ENCODE results near the gene RAB3C.

RAB3C gene

GRCh38 chr5:58891971-58892343 is 309.1 kb downstream of the RAB3C start:
- DNase-seq (ENCODE audit: low read depth): no peak
- no peak for TF ChIP-seq CTCF (conservative IDR thresholded peaks at IDR 0.05; ENCODE audit: low read depth, low read length)
- no peak overlapping the region for H3K4me3 ChIP-seq (ENCODE audit: low read depth, low read length)

DNA sequence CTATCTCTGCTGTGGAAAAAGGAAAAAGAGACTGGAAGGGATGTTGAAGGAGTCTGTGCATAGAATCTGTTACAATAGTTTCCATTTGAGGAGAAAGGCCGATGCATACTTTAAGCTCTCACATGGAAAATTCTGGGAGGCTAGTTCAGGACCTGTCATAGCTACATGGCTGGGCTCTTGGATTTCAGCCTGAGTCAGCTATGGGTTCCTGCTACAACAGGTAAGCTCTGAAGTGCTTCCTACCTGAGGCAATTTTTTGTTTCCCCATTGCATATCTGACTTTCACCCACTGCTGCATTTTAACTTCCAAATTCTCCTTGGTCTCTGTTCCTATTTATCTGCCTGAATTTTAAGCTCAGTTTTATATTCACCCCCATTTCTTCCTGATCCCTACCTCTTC is 310.7 kb downstream of the RAB3C start:
- no peak for TF ChIP-seq CTCF (conservative IDR thresholded peaks at IDR 0.05; ENCODE audit: low read depth, low read length)
- DNase-seq (ENCODE audit: low read depth): no peak
- H3K4me3 ChIP-seq (ENCODE audit: low read depth, low read length): no peak overlapping the region

DNA sequence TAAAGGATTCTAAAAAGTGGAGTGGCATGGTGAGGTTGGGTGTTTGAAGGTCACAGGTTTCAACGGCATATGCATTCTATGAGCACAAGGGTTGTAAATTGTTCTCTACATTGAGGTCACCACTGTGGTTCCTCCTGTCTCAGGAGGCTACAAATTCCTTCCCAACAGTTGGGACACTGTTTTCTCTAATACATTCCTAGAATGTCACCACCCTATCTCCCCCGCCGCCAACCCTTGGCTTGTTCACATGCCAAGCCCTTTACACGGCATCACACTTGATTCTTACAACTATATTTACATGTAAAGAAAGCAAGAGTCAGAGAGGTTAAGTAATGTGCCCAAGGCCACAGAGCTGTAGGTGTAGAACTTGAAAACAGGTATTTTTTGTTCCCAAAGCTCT is 315.1 kb downstream of the RAB3C start:
- no peak overlapping the region for H3K4me3 ChIP-seq (ENCODE audit: low read depth, low read length)
- DNase-seq (ENCODE audit: low read depth): no peak
- no peak for TF ChIP-seq CTCF (conservative IDR thresholded peaks at IDR 0.05; ENCODE audit: low read depth, low read length)

GRCh38 chr5:58898538-58898937 is 315.7 kb downstream of the RAB3C start:
- H3K4me3 ChIP-seq (ENCODE audit: low read depth, low read length): no peak overlapping the region
- TF ChIP-seq CTCF (conservative IDR thresholded peaks at IDR 0.05; ENCODE audit: low read depth, low read length): no peak
- DNase-seq (ENCODE audit: low read depth): no peak

- no peak for TF ChIP-seq CTCF (conservative IDR thresholded peaks at IDR 0.05; ENCODE audit: low read depth, low read length)
- DNase-seq (ENCODE audit: low read depth): no peak
- H3K4me3 ChIP-seq (ENCODE audit: low read depth, low read length): no peak overlapping the region
Observed at GRCh38 chr5:58901271-58901670, 318.4 kb downstream of the RAB3C start.

DNA sequence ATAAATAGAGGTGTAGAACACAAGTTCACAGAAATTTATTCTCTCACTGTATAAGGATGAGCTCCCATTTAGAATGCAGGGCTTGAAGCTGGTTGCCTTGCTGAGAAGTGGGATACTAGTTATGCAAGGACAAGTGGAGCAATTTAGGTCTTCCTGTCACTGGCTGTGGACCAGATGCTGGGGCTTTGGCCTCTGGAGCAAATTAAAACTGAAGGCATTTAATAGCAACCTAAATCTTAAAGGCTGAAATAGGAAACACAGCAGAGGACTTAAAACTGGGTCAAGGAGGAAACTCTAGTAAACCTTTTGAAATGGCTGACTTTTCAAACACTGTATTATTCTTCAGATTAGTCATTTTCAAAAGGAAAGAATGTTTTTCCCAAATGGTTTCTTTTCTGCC is 319.4 kb downstream of the RAB3C start:
- no peak overlapping the region for H3K4me3 ChIP-seq (ENCODE audit: low read depth, low read length)
- no peak for DNase-seq (ENCODE audit: low read depth)
- TF ChIP-seq CTCF (conservative IDR thresholded peaks at IDR 0.05; ENCODE audit: low read depth, low read length): no peak

DNA sequence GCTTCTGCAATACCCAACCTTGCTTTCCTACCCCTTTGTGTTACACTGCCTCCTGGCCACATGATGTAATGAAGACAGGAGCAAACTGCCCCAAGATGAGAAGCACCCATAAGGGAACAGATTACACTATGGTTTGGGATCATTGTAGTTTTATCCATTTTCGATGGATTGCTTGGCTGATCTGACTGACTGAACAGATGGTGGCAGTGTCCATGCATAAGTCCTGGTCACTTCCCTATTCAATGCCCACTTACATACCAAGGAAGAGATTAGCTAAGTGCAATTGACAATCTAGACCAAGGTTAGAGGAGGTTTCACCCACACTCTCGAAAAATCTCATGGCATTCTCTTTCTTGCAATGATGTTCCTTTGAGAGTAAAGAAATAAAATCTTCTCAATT is 319.9 kb downstream of the RAB3C start:
- no peak for DNase-seq (ENCODE audit: low read depth)
- no peak overlapping the region for H3K4me3 ChIP-seq (ENCODE audit: low read depth, low read length)
- no peak for TF ChIP-seq CTCF (conservative IDR thresholded peaks at IDR 0.05; ENCODE audit: low read depth, low read length)

Measured in choroid plexus epithelial cell (primary cell).